Measurements from ENCODE around the gene GAK. TPM values are rescaled to one million over a fixed set of nuclear protein-coding genes. Genes with fewer than 3 reads are reported as not detected.

Gene GAK
- total and polyA plus RNA-seq, 9 donors = 26.4 to 44.0 (median 33.2) TPM

- 91% methylated on average over 29 of the region's 32 CpGs for WGBS (ENCODE audit: insufficient coverage)
- Histone ChIP-seq H3K9me3 (replicated peaks; ENCODE audit: control insufficient read depth, low read depth, low read length) (peaks cover 25% of the 10 kb centered on the region), H3K4me1 (ENCODE audit: control insufficient read depth, insufficient read depth, low read length) (no peaks in the 10 kb centered on the region), H3K27me3 (ENCODE audit: control insufficient read depth, insufficient read depth, low read length) (peaks cover 8% of the 10 kb centered on the region), H3K36me3 (ENCODE audit: control insufficient read depth, insufficient read depth, low read length) (no peaks in the 10 kb centered on the region), H3K27ac (ENCODE audit: low read length) (no peak overlapping the region), H3K4me3 (ENCODE audit: low read length) (no peak overlapping the region)
- DNase-seq = no peak
Observed at GRCh38 chr4:836003-836511, 96.1 kb downstream of the GAK start.

GRCh38 chr4:835148-836002 is 96.7 kb downstream of the GAK start:
- H3K27me3 ChIP-seq (ENCODE audit: control insufficient read depth, insufficient read depth, low read length) = peaks cover 11% of the 10 kb centered on the region
- peaks cover 25% of the 10 kb centered on the region for H3K9me3 ChIP-seq (replicated peaks; ENCODE audit: control insufficient read depth, low read depth, low read length)
- DNase-seq = no peak
- no peak overlapping the region for H3K4me3 ChIP-seq (ENCODE audit: low read length)
- H3K36me3 ChIP-seq (ENCODE audit: control insufficient read depth, insufficient read depth, low read length) = no peaks in the 10 kb centered on the region
- no peaks in the 10 kb centered on the region for H3K4me1 ChIP-seq (ENCODE audit: control insufficient read depth, insufficient read depth, low read length)
- 87% methylated on average over 45 of the region's 46 CpGs for WGBS (ENCODE audit: insufficient coverage)
- no peak overlapping the region for H3K27ac ChIP-seq (ENCODE audit: low read length)

DNA sequence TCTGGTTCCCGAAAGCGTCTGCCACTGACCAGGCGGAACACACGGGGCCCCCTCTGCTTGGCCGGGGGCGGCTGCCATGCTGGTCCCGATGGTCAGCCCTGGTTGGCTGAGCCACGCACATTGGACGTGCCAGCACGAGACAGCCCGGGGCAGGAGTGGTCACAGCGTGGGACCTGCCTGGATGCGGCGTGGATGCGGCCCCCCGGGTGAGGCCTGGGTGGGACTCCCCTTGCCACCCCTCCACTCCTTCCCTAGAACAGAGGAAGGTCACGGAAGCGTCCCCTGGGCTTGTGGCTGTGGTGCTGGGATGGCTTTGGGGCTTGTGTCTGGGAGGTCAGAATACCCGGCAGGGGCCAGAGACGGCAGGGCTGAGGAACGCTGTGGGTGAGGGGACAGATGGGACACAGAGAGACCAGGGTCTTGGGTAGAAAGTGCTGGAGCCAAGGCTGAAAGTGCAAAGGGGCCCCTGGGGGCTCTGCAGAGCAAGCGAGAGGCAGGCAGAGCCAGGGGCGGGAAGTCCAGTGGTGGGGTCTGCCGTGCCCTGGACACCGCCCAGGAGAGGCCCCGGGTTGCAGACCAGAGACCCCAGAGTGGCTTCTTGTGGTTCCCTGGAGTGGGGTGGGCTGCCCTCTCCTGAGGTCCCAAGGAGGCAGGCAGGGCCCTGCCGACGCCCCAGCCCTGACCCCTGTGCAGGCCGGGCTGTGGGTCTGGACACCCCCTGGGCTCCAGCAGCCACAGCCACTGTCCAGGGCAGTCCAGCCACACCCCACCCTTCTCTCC is 97.6 kb downstream of the GAK start:
- Histone ChIP-seq H3K4me1 (ENCODE audit: control insufficient read depth, insufficient read depth, low read length) (no peaks in the 10 kb centered on the region), H3K27ac (ENCODE audit: low read length) (no peak overlapping the region), H3K4me3 (ENCODE audit: low read length) (no peak overlapping the region), H3K9me3 (replicated peaks; ENCODE audit: control insufficient read depth, low read depth, low read length) (peaks cover 25% of the 10 kb centered on the region), H3K36me3 (ENCODE audit: control insufficient read depth, insufficient read depth, low read length) (no peaks in the 10 kb centered on the region), H3K27me3 (ENCODE audit: control insufficient read depth, insufficient read depth, low read length) (peaks cover 19% of the 10 kb centered on the region)
- DNase-seq = no peak
- WGBS (ENCODE audit: insufficient coverage) = 74% methylated on average over 22 of the region's 29 CpGs

DNA sequence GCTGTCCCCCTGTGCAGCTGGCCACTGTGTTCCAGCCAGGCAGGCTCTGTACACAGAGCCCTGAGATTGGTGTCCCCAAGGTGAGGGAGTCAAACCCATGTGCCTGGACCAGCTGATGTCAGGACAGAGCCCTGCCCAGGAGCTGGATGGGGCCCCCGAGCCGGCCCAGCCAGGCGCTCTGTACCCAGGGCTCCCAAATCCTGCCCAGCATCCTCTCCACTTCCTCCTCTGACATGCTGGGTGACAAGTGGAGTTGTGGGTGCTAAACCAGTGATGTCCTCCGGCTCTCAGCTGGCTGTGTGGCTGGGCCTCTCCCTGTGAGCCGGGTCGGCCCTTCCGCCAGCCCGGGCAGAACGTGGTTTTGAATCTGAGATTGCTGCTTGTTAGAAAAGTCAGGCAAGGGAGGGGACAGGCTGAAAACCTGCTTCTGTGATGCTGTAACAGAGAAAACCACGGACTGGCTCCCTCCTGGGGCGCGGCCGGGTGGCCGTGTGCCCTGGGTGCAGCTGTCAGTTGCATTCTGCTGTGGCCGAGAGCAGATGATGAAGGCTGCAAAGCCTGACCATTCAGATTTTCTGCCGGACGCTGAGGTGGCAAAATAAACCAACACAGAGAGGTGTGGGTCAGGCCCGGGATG is 98.3 kb downstream of the GAK start:
- WGBS (ENCODE audit: insufficient coverage) = 55% methylated on average over 15 of the region's 18 CpGs
- Histone ChIP-seq H3K27me3 (ENCODE audit: control insufficient read depth, insufficient read depth, low read length) (peaks cover 26% of the 10 kb centered on the region), H3K9me3 (replicated peaks; ENCODE audit: control insufficient read depth, low read depth, low read length) (peaks cover 25% of the 10 kb centered on the region), H3K4me1 (ENCODE audit: control insufficient read depth, insufficient read depth, low read length) (no peaks in the 10 kb centered on the region), H3K27ac (ENCODE audit: low read length) (no peak overlapping the region), H3K36me3 (ENCODE audit: control insufficient read depth, insufficient read depth, low read length) (no peaks in the 10 kb centered on the region), H3K4me3 (ENCODE audit: low read length) (no peak overlapping the region)
- DNase-seq = no peak

GRCh38 chr4:833156-833555 is 99.0 kb downstream of the GAK start:
- Histone ChIP-seq H3K4me1 (ENCODE audit: control insufficient read depth, insufficient read depth, low read length) (no peaks in the 10 kb centered on the region), H3K27ac (ENCODE audit: low read length) (no peak overlapping the region), H3K27me3 (ENCODE audit: control insufficient read depth, insufficient read depth, low read length) (peaks cover 33% of the 10 kb centered on the region), H3K9me3 (replicated peaks; ENCODE audit: control insufficient read depth, low read depth, low read length) (peaks cover 23% of the 10 kb centered on the region), H3K36me3 (ENCODE audit: control insufficient read depth, insufficient read depth, low read length) (no peaks in the 10 kb centered on the region), H3K4me3 (ENCODE audit: low read length) (no peak overlapping the region)
- no peak for DNase-seq
- 39% methylated on average over 9 of the region's 10 CpGs for whole genome bisulfite sequencing (ENCODE audit: insufficient coverage)

- Histone ChIP-seq H3K4me3 (ENCODE audit: low read length) (no peak overlapping the region), H3K9me3 (replicated peaks; ENCODE audit: control insufficient read depth, low read depth, low read length) (peaks cover 17% of the 10 kb centered on the region), H3K4me1 (ENCODE audit: control insufficient read depth, insufficient read depth, low read length) (no peaks in the 10 kb centered on the region), H3K27me3 (ENCODE audit: control insufficient read depth, insufficient read depth, low read length) (peaks cover 39% of the 10 kb centered on the region), H3K27ac (ENCODE audit: low read length) (no peak overlapping the region), H3K36me3 (ENCODE audit: control insufficient read depth, insufficient read depth, low read length) (no peaks in the 10 kb centered on the region)
- 79% methylated on average over 7 of the region's 9 CpGs for WGBS (ENCODE audit: insufficient coverage)
- DNase-seq = no peak
Observed at GRCh38 chr4:832536-832935, 99.6 kb downstream of the GAK start.

GRCh38 chr4:832108-832507 is 100.0 kb downstream of the GAK start:
- no peak for DNase-seq
- Histone ChIP-seq H3K4me1 (ENCODE audit: control insufficient read depth, insufficient read depth, low read length) (no peaks in the 10 kb centered on the region), H3K27ac (ENCODE audit: low read length) (no peak overlapping the region)

DNA sequence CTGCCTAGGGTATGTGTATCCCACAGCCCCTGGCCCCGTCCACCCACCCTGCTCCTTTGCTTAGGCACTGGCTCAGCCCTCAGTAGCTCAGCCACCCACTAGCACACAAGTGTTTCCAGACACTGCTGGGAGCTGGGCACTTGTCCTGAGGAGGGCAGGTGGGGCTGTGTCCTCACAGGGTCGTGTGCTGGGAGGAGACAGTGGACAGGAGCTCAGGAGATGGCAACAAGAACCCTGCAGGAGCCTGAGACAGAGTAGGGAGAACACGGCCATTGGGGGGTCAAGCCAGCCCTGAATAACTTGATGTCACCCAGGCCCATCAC is 100.7 kb downstream of the GAK start:
- H3K4me3 ChIP-seq (ENCODE audit: low read length) = no peak overlapping the region
- peaks cover 50% of the 10 kb centered on the region for H3K27me3 ChIP-seq (ENCODE audit: control insufficient read depth, insufficient read depth, low read length)
- peaks cover 8% of the 10 kb centered on the region for H3K9me3 ChIP-seq (replicated peaks; ENCODE audit: control insufficient read depth, low read depth, low read length)
- 63% methylated on average over 2 of the region's 3 CpGs for WGBS (ENCODE audit: insufficient coverage)
- H3K36me3 ChIP-seq (ENCODE audit: control insufficient read depth, insufficient read depth, low read length) = no peaks in the 10 kb centered on the region
- no peaks in the 10 kb centered on the region for H3K4me1 ChIP-seq (ENCODE audit: control insufficient read depth, insufficient read depth, low read length)
- no peak overlapping the region for H3K27ac ChIP-seq (ENCODE audit: low read length)
- no peak for DNase-seq

More at GRCh38 chr4:832108-832507, 100.0 kb downstream of the GAK start:
- Histone ChIP-seq H3K27me3 (ENCODE audit: control insufficient read depth, insufficient read depth, low read length) (peaks cover 43% of the 10 kb centered on the region), H3K9me3 (replicated peaks; ENCODE audit: control insufficient read depth, low read depth, low read length) (peaks cover 13% of the 10 kb centered on the region), H3K4me3 (ENCODE audit: low read length) (no peak overlapping the region), H3K36me3 (ENCODE audit: control insufficient read depth, insufficient read depth, low read length) (no peaks in the 10 kb centered on the region)
- WGBS (ENCODE audit: insufficient coverage) = 99% methylated on average over 6 of the region's 7 CpGs

GRCh38 chr4:830601-831482 is 101.3 kb downstream of the GAK start:
- H3K4me3 ChIP-seq (ENCODE audit: low read length) = no peak overlapping the region
- DNase-seq = no peak
- no peaks in the 10 kb centered on the region for H3K4me1 ChIP-seq (ENCODE audit: control insufficient read depth, insufficient read depth, low read length)
- 80% methylated on average over 14 of the region's 23 CpGs for WGBS (ENCODE audit: insufficient coverage)
- no peak overlapping the region for H3K27ac ChIP-seq (ENCODE audit: low read length)
- no peaks in the 10 kb centered on the region for H3K36me3 ChIP-seq (ENCODE audit: control insufficient read depth, insufficient read depth, low read length)
- H3K27me3 ChIP-seq (ENCODE audit: control insufficient read depth, insufficient read depth, low read length) = peaks cover 50% of the 10 kb centered on the region
- peaks cover 8% of the 10 kb centered on the region for H3K9me3 ChIP-seq (replicated peaks; ENCODE audit: control insufficient read depth, low read depth, low read length)

All from muscle of leg (tissue), 11 donors.